Measurements from ENCODE around the gene CYP3A5. TPM values are rescaled to one million over a fixed set of nuclear protein-coding genes. Genes with fewer than 3 reads are reported as not detected.

The CYP3A5 gene
- total and polyA plus RNA-seq, 2 of the 13 experiments (the other 11 are each of a cell fraction or from before 2014, with no cell fraction given): 5.7 to 9.3 TPM

DNA sequence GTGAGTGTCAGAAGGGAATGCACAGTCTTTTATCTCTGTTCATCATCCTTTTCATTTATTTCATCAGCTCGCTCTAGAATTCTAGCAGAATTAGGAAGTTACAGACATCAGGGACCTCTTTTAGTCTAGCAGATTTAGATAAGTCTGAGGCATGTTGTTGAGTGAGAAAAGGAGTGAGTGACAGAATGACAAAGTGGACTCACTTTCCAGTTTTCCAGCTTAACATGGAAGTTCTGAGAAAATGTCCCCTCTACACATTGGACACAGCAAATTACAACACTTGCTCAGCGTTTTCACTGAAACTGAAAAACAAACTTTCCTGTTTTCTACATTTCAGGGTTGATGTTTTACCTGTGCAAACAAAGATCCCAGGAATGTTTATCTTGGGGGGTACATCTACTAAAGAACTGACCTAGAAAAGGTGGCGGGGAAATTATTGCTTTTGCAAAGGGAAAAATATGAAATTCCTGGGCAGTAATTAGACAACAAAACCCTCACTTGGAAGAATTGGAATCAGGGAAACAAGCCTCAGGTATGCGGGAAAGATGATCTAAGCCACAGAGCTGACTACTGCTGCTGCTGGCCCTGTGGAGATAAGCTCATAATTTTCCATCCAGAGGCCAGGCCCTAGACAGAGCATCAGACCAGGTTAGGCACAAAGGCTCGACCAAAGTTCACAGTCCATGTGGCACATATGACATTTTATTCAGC lies 14.6 kb upstream of the CYP3A5 start (continued):
- TF ChIP-seq ZC3H4 (CRISPR knock-in tag; IDR thresholded peaks at IDR 0.05; ENCODE audit: borderline replicate concordance) (0 out of 2 replicates have a peak, but pooled peaks have one; percentile 49), ZC3H13 (CRISPR knock-in tag; IDR thresholded peaks at IDR 0.05) (no peak), HINFP (CRISPR knock-in tag; IDR thresholded peaks at IDR 0.05; ENCODE audit: low read depth) (no peak), SP140L (CRISPR knock-in tag; IDR thresholded peaks at IDR 0.05; ENCODE audit: borderline replicate concordance) (no peak), MTF1 (CRISPR knock-in tag; IDR thresholded peaks at IDR 0.05) (no peak), KLF12 (CRISPR knock-in tag; IDR thresholded peaks at IDR 0.05; ENCODE audit: borderline replicate concordance) (0 out of 2 replicates have a peak, but pooled peaks have one; percentile 57), SKIL (CRISPR knock-in tag; IDR thresholded peaks at IDR 0.05; ENCODE audit: borderline replicate concordance) (no peak), FIP1L1 (IDR thresholded peaks at IDR 0.05; ENCODE audit: borderline replicate concordance, insufficient read depth, low read depth, low read length) (no peak)
- TF ChIP-seq, protein P1, sequence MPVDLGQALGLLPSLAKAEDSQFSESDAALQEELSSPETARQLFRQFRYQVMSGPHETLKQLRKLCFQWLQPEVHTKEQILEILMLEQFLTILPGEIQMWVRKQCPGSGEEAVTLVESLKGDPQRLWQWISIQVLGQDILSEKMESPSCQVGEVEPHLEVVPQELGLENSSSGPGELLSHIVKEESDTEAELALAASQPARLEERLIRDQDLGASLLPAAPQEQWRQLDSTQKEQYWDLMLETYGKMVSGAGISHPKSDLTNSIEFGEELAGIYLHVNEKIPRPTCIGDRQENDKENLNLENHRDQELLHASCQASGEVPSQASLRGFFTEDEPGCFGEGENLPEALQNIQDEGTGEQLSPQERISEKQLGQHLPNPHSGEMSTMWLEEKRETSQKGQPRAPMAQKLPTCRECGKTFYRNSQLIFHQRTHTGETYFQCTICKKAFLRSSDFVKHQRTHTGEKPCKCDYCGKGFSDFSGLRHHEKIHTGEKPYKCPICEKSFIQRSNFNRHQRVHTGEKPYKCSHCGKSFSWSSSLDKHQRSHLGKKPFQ (CRISPR knock-in tag; IDR thresholded peaks at IDR 0.05; ENCODE audit: insufficient replicate concordance): no peak
- TF ChIP-seq, protein P2, sequence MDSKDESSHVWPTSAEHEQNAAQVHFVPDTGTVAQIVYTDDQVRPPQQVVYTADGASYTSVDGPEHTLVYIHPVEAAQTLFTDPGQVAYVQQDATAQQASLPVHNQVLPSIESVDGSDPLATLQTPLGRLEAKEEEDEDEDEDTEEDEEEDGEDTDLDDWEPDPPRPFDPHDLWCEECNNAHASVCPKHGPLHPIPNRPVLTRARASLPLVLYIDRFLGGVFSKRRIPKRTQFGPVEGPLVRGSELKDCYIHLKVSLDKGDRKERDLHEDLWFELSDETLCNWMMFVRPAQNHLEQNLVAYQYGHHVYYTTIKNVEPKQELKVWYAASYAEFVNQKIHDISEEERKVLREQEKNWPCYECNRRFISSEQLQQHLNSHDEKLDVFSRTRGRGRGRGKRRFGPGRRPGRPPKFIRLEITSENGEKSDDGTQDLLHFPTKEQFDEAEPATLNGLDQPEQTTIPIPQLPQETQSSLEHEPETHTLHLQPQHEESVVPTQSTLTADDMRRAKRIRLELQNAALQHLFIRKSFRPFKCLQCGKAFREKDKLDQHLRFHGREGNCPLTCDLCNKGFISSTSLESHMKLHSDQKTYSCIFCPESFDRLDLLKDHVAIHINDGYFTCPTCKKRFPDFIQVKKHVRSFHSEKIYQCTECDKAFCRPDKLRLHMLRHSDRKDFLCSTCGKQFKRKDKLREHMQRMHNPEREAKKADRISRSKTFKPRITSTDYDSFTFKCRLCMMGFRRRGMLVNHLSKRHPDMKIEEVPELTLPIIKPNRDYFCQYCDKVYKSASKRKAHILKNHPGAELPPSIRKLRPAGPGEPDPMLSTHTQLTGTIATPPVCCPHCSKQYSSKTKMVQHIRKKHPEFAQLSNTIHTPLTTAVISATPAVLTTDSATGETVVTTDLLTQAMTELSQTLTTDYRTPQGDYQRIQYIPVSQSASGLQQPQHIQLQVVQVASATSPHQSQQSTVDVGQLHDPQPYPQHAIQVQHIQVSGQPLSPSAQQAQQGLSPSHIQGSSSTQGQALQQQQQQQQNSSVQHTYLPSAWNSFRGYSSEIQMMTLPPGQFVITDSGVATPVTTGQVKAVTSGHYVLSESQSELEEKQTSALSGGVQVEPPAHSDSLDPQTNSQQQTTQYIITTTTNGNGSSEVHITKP (CRISPR knock-in tag; IDR thresholded peaks at IDR 0.05; ENCODE audit: low read depth): no peak
- TF ChIP-seq, protein P3, sequence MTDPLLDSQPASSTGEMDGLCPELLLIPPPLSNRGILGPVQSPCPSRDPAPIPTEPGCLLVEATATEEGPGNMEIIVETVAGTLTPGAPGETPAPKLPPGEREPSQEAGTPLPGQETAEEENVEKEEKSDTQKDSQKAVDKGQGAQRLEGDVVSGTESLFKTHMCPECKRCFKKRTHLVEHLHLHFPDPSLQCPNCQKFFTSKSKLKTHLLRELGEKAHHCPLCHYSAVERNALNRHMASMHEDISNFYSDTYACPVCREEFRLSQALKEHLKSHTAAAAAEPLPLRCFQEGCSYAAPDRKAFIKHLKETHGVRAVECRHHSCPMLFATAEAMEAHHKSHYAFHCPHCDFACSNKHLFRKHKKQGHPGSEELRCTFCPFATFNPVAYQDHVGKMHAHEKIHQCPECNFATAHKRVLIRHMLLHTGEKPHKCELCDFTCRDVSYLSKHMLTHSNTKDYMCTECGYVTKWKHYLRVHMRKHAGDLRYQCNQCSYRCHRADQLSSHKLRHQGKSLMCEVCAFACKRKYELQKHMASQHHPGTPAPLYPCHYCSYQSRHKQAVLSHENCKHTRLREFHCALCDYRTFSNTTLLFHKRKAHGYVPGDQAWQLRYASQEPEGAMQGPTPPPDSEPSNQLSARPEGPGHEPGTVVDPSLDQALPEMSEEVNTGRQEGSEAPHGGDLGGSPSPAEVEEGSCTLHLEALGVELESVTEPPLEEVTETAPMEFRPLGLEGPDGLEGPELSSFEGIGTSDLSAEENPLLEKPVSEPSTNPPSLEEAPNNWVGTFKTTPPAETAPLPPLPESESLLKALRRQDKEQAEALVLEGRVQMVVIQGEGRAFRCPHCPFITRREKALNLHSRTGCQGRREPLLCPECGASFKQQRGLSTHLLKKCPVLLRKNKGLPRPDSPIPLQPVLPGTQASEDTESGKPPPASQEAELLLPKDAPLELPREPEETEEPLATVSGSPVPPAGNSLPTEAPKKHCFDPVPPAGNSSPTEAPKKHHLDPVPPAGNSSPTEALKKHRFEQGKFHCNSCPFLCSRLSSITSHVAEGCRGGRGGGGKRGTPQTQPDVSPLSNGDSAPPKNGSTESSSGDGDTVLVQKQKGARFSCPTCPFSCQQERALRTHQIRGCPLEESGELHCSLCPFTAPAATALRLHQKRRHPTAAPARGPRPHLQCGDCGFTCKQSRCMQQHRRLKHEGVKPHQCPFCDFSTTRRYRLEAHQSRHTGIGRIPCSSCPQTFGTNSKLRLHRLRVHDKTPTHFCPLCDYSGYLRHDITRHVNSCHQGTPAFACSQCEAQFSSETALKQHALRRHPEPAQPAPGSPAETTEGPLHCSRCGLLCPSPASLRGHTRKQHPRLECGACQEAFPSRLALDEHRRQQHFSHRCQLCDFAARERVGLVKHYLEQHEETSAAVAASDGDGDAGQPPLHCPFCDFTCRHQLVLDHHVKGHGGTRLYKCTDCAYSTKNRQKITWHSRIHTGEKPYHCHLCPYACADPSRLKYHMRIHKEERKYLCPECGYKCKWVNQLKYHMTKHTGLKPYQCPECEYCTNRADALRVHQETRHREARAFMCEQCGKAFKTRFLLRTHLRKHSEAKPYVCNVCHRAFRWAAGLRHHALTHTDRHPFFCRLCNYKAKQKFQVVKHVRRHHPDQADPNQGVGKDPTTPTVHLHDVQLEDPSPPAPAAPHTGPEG (CRISPR knock-in tag; IDR thresholded peaks at IDR 0.05): peak; percentile 53; the same call in 1 of the 2 replicates

All from HepG2 (cell line).